Activated CD8-positive, alpha-beta T cell treated with anti-CD3 and anti-CD28 coated beads, Interleukin-2, amount 10 ng/mL, durations not matched to agents 7 days and 5 days (primary cell): ENCODE results near the gene UCHL3. TPM values are rescaled to one million over a fixed set of nuclear protein-coding genes. Genes with fewer than 3 reads are reported as not detected.
A peak's percentile ranks its signal among the peaks of the same experiment; 100 is the strongest.

Experiments
- ATAC-seq: fragments of 150-1000 bp; cut with Tn5 transposase; one replicate; pipeline ENCODE4 v1.10.0; 2021; ENCODE audit warnings: moderate library complexity
- CTCF ChIA-PET: fragments of 350-600 bp; sonication (Branson Sonifier 250); formaldehyde crosslinking; loops from one replicate; lab custom pipeline; 2021; ENCODE audit warnings: antibody characterized with exemption; lab: Charles Lee
- POLR2A ChIA-PET: fragments of 350-600 bp; sonication (Branson Sonifier 250); formaldehyde crosslinking; loops from one replicate; lab custom pipeline; 2021; ENCODE audit warnings: antibody characterized with exemption; lab: Charles Lee
- DNase-seq: peaks from one replicate; pipeline ENCODE4 v3.0.0-alpha.2; 2020
- H3K27ac Mint-ChIP-seq: one replicate; pipeline ENCODE4 v1.8.0; 2021; ENCODE audit warnings: mild to moderate bottlenecking, mixed read lengths
- H3K27me3 Mint-ChIP-seq: one replicate; pipeline ENCODE4 v1.8.0; 2021; ENCODE audit warnings: low read depth, mixed read lengths
- H3K36me3 Mint-ChIP-seq: one replicate; pipeline ENCODE4 v1.8.0; 2021; ENCODE audit warnings: low read depth, mixed read lengths
- H3K4me1 Mint-ChIP-seq: one replicate; pipeline ENCODE4 v1.8.0; 2021; ENCODE audit warnings: low read depth, mixed read lengths
- H3K4me3 Mint-ChIP-seq: one replicate; pipeline ENCODE4 v1.8.0; 2021; ENCODE audit warnings: mild to moderate bottlenecking, mixed read lengths
- H3K9me3 Mint-ChIP-seq: one replicate; pipeline ENCODE4 v1.8.0; 2022; ENCODE audit warnings: mixed read lengths; ENCODE audit not compliant: insufficient read depth
- total RNA-seq, 2 experiments: library from RNA; stranded (reverse); gene quantifications; one replicate each; pipeline ENCODE4 v1.2.3, GENCODE V29; 2021

UCHL3 gene
- total RNA-seq, 2 experiments from 2014 or later = 36.4 to 38.1 TPM

DNA sequence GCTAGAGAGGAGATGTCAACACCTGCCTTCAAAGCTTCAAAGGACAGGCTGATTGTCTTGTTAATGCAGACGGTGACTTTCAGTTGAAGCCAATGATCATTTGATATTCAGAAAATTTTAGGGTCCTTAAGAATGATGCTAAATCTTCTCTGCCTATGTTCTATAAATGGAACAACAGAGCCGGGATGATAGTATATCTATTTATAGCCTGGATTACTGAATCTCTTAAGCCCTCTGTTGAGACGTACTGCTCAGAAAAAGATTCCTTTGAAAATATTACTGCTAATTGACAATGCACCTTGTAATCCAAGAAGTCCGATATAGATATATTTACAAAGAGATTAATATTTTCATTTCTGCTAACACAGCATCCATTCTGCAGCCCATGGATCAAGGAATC lies 50.8 kb downstream of the UCHL3 start:
- ATAC-seq = no peak
- ChIA-PET POLR2A (interaction anchor here (0.7 kb wide), 1 partner anchor 1560 kb away, joined by 3 read pairs; no protein-coding TSS in a partner anchor), CTCF (no interaction called here)
- Mint-ChIP-seq H3K36me3 (peaks cover 20% of the 10 kb centered on the region), H3K27ac (no peak overlapping the region), H3K4me1 (no peaks in the 10 kb centered on the region), H3K27me3 (no peaks in the 10 kb centered on the region), H3K4me3 (no peak overlapping the region), H3K9me3 (no peaks in the 10 kb centered on the region)
- DNase-seq = no peak

GRCh38 chr13:75603038-75603437 lies 53.4 kb downstream of the UCHL3 start:
- CTCF ChIA-PET = no interaction called here
- no peak overlapping the region for H3K4me3 Mint-ChIP-seq

DNA sequence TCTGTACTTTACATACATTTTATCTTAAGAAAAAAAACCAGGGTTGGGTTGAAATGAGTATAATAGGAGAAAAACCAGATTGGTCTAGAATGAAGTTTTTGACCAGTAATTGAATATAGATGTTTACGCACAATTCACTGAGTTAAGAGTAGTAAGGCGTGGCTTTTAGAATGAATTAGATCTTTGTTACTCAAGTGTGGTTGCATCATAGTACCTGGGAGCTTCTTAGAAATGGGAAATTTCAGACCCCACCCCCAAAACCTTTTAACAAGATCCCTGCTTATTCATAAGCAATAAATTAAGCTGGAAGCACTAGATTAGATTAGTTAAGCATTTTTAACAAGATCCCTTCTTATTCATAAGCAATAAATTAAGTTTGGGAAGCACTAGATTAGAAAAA lies 57.9 kb downstream of the UCHL3 start:
- H3K4me3 Mint-ChIP-seq = no peak overlapping the region
- no peak for DNase-seq

More at GRCh38 chr13:75603038-75603437, 53.4 kb downstream of the UCHL3 start:
- ATAC-seq (no peak), DNase-seq (no peak)
- POLR2A ChIA-PET = no interaction called here
- H3K27ac Mint-ChIP-seq = no peak overlapping the region
- H3K9me3 Mint-ChIP-seq = no peaks in the 10 kb centered on the region
- no peaks in the 10 kb centered on the region for H3K4me1 Mint-ChIP-seq
- H3K36me3 Mint-ChIP-seq = peaks cover 13% of the 10 kb centered on the region
- H3K27me3 Mint-ChIP-seq = no peaks in the 10 kb centered on the region

GRCh38 chr13:75610466-75610865 lies 60.9 kb downstream of the UCHL3 start:
- POLR2A ChIA-PET = no interaction called here
- CTCF ChIA-PET = no interaction called here

More for the DNA sequence above, 57.9 kb downstream of the UCHL3 start:
- H3K9me3 Mint-ChIP-seq = no peaks in the 10 kb centered on the region
- peaks cover 8% of the 10 kb centered on the region for H3K36me3 Mint-ChIP-seq
- no peak for ATAC-seq
- H3K27ac Mint-ChIP-seq = no peak overlapping the region
- H3K4me1 Mint-ChIP-seq = no peaks in the 10 kb centered on the region
- POLR2A ChIA-PET = no interaction called here
- CTCF ChIA-PET = no interaction called here
- H3K27me3 Mint-ChIP-seq = no peaks in the 10 kb centered on the region

GRCh38 chr13:75612354-75612753 lies 62.8 kb downstream of the UCHL3 start:
- H3K36me3 Mint-ChIP-seq = peaks cover 9% of the 10 kb centered on the region
- no peaks in the 10 kb centered on the region for H3K27me3 Mint-ChIP-seq
- H3K4me1 Mint-ChIP-seq = no peaks in the 10 kb centered on the region
- no peak overlapping the region for H3K4me3 Mint-ChIP-seq
- ATAC-seq = no peak
- POLR2A ChIA-PET = no interaction called here
- no peaks in the 10 kb centered on the region for H3K9me3 Mint-ChIP-seq
- DNase-seq = no peak
- CTCF ChIA-PET = no interaction called here
- no peak overlapping the region for H3K27ac Mint-ChIP-seq

More at GRCh38 chr13:75610466-75610865, 60.9 kb downstream of the UCHL3 start:
- H3K27ac Mint-ChIP-seq = no peak overlapping the region
- no peaks in the 10 kb centered on the region for H3K27me3 Mint-ChIP-seq
- peaks cover 8% of the 10 kb centered on the region for H3K36me3 Mint-ChIP-seq
- no peaks in the 10 kb centered on the region for H3K9me3 Mint-ChIP-seq
- H3K4me1 Mint-ChIP-seq = no peaks in the 10 kb centered on the region
- H3K4me3 Mint-ChIP-seq = no peak overlapping the region
- ATAC-seq = no peak
- DNase-seq = no peak

DNA sequence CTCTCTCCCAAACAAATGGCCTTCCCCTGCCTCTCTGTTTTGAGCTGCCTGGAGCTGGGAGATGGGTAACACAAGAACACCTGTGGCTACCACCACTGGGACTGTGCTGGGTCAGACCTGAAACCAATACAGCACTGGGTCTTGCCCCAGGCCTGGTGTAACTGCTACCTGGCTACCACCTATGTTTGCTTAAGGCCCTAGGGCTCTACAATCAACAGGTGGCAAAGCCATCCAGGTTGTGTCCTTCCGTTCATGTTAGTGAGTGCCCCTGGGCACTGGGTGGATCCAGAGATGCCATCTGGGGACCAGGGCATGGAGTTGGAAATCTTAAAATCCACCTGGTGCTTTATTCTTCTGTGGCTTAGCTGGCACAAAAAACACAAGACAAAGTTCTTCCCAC lies 67.6 kb downstream of the UCHL3 start:
- ChIA-PET POLR2A (no interaction called here), CTCF (no interaction called here)
- Mint-ChIP-seq H3K9me3 (no peaks in the 10 kb centered on the region), H3K4me3 (no peak overlapping the region), H3K27ac (no peak overlapping the region), H3K27me3 (no peaks in the 10 kb centered on the region), H3K4me1 (no peaks in the 10 kb centered on the region), H3K36me3 (peaks cover 6% of the 10 kb centered on the region)
- no peak for ATAC-seq
- no peak for DNase-seq

DNA sequence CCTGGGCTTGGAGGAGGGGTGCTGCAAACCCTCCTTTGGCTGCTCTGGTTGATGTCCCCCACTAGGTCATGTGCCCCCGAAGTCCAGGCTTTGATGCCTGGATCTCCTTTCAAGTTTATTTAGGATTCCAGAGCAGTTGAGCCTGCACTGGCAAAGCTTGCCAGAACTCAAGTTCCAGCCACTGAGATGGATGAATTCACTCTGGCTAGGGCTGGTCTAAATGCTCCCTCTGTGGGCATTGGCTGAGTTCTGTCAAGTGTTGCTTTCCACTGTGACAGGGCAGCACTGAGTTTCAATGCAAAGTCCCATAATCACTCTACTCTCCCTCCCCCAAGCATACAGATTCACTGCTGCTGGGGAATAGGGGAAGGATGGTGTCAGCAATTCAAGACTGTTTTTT lies 68.7 kb downstream of the UCHL3 start:
- POLR2A ChIA-PET = no interaction called here

GRCh38 chr13:75620020-75620419 lies 70.4 kb downstream of the UCHL3 start:
- Mint-ChIP-seq H3K4me3 (no peak overlapping the region), H3K27ac (no peak overlapping the region), H3K27me3 (no peaks in the 10 kb centered on the region), H3K9me3 (no peaks in the 10 kb centered on the region), H3K36me3 (peaks cover 9% of the 10 kb centered on the region), H3K4me1 (no peaks in the 10 kb centered on the region)
- ChIA-PET CTCF (no interaction called here), POLR2A (no interaction called here)
- DNase-seq = no peak
- ATAC-seq = no peak

More for the DNA sequence above, 68.7 kb downstream of the UCHL3 start:
- CTCF ChIA-PET = no interaction called here
- DNase-seq (no peak), ATAC-seq (no peak)
- Mint-ChIP-seq H3K36me3 (peaks cover 6% of the 10 kb centered on the region), H3K27me3 (no peaks in the 10 kb centered on the region), H3K9me3 (no peaks in the 10 kb centered on the region), H3K27ac (no peak overlapping the region), H3K4me3 (no peak overlapping the region), H3K4me1 (no peaks in the 10 kb centered on the region)

DNA sequence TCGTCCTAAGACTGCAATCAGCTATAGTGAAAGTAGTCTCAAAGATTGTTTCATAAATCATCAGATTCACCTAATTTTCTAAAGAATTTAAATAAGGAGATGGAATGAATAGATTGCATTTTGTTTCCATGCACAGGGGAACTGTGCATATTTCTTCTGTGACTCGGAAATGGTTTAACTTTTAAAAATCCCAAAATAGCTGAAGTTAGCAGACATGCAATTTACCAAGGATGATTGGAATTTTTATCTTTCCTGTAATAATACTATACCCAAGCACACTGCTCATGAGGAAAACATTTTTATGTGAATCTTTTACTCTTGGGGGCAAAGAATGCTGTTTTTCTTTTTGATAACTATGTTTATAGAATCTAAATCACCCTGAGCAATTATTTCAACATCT lies 71.6 kb downstream of the UCHL3 start:
- CTCF ChIA-PET = no interaction called here
- no peaks in the 10 kb centered on the region for H3K9me3 Mint-ChIP-seq

GRCh38 chr13:75628801-75629200 lies 79.2 kb downstream of the UCHL3 start:
- H3K4me3 Mint-ChIP-seq = no peak overlapping the region
- H3K27ac Mint-ChIP-seq = no peak overlapping the region
- ChIA-PET POLR2A (no interaction called here), CTCF (no interaction called here)
- no peaks in the 10 kb centered on the region for H3K4me1 Mint-ChIP-seq
- no peaks in the 10 kb centered on the region for H3K27me3 Mint-ChIP-seq
- ATAC-seq (no peak), DNase-seq (no peak)
- peaks cover 8% of the 10 kb centered on the region for H3K36me3 Mint-ChIP-seq
- no peaks in the 10 kb centered on the region for H3K9me3 Mint-ChIP-seq

More for the DNA sequence above, 71.6 kb downstream of the UCHL3 start:
- Mint-ChIP-seq H3K36me3 (peaks cover 13% of the 10 kb centered on the region), H3K27ac (no peak overlapping the region), H3K4me1 (no peaks in the 10 kb centered on the region), H3K27me3 (no peaks in the 10 kb centered on the region), H3K4me3 (no peak overlapping the region)
- POLR2A ChIA-PET = interaction anchor here (0.5 kb wide), 1 partner anchor 10 kb away, joined by 3 read pairs; no protein-coding TSS in a partner anchor
- ATAC-seq = no peak
- DNase-seq = no peak

DNA sequence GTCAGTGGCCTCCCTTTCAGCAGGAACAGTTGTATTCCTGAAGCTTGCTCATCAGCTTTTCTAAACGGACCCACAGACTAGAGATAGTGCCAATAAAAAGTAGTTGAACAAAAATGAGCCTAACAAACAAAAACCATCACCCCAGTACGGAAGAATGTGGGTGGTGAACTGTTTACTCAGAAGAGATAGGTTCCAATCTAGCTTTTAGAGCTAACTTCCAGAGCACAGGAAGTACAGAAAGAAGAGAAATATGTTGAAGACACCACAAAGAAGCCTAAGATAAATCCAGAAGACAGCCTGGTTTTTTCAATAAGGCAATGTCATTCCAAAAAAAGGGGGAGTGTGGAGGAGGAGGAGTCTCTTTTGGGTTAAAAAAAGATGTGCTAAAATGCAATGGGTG lies 83.7 kb downstream of the UCHL3 start:
- ATAC-seq (no peak), DNase-seq (no peak)
- POLR2A ChIA-PET = no interaction called here
- H3K9me3 Mint-ChIP-seq = no peaks in the 10 kb centered on the region
- no peaks in the 10 kb centered on the region for H3K36me3 Mint-ChIP-seq
- no peak overlapping the region for H3K4me3 Mint-ChIP-seq
- peaks cover 12% of the 10 kb centered on the region for H3K27me3 Mint-ChIP-seq
- H3K4me1 Mint-ChIP-seq = peaks cover 12% of the 10 kb centered on the region
- no peak overlapping the region for H3K27ac Mint-ChIP-seq
- CTCF ChIA-PET = no interaction called here

DNA sequence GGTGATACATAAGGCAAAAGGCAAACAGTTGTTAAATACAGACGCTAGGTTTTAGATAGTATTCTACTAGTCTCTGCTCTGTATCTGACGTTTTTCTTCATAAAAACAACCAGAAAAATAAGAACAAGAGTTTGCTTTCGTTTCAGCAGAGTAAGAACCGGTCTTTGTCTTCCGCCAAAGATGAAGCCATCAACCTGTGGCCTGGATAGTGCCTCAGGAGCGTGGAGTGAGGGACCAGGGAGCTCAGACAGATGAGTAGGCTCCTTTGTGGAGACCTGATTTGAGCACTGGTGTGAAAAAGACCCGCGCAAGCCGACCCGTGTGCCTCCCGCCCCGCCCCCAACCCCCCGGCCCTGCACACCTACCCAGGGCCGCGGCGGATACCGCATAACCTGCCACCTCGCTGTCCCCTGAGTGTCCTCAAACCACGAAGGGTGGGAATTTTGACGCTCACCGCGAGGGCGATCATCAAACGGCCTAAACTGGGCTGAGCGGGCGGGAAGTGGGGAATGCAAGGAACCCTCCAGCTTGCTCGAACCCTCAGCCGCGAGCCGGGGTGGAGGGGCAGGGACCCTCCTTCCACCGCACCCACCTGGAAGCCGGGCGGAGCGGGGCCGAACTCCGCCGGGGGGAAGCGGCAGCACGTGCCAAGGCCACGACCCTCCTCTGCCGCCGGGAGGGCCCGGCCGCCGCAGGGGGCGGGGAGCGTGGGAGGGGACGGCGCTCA lies 85.7 kb downstream of the UCHL3 start:
- H3K36me3 Mint-ChIP-seq = no peaks in the 10 kb centered on the region
- DNase-seq = no peak
- H3K4me3 Mint-ChIP-seq = peak overlapping the region; percentile 34
- no peaks in the 10 kb centered on the region for H3K9me3 Mint-ChIP-seq
- CTCF ChIA-PET = interaction anchor here (1.2 kb wide), 1 partner anchor 153 kb away, joined by 4 read pairs; the partner anchor contains the start of gene TBC1D4
- no peak overlapping the region for H3K27ac Mint-ChIP-seq
- peaks cover 12% of the 10 kb centered on the region for H3K4me1 Mint-ChIP-seq
- H3K27me3 Mint-ChIP-seq = peaks cover 16% of the 10 kb centered on the region
- no peak for ATAC-seq
- POLR2A ChIA-PET = no interaction called here
